Lung (tissue), 12 donors: ENCODE data around the gene ADRB2. TPM values are rescaled to one million over a fixed set of nuclear protein-coding genes. Genes with fewer than 3 reads are reported as not detected.
A peak's percentile ranks its signal among the peaks of the same experiment; 100 is the strongest.

Experiments used
- ATAC-seq: fragments of 200-7000 bp; cut with Tn5 transposase; one replicate; pipeline ENCODE4 v1.9.1; 2020; ENCODE audit warnings: moderate number of reproducible peaks; ENCODE audit not compliant: insufficient read depth, low FRiP score
- DNase-seq, 3 donors: peaks; one replicate each; pipeline ENCODE4 v3.0.0-alpha.2; 2013 to 2017
- H3K27ac ChIP-seq, 2 donors: one replicate each; pipeline ENCODE4 v1.5.1; 2013; ENCODE audit warnings: mild to moderate bottlenecking in 2 of 2, moderate library complexity in 2 of 2, control low read depth in 1 of 2, inconsistent platforms in 1 of 2, low read depth in 1 of 2, low read length in 1 of 2
- H3K27me3 ChIP-seq, 3 donors: one replicate each; pipeline ENCODE4 v1.5.1; 2013; ENCODE audit warnings: low read length in 2 of 3; ENCODE audit not compliant: control insufficient read depth in 3 of 3, insufficient read depth in 3 of 3
- H3K36me3 ChIP-seq, 4 donors: one replicate each; pipeline ENCODE4 v1.5.1; 2013; ENCODE audit warnings: low read length in 4 of 4, mild to moderate bottlenecking in 1 of 4, moderate library complexity in 1 of 4; ENCODE audit not compliant: control insufficient read depth in 4 of 4, insufficient read depth in 4 of 4
- H3K4me1 ChIP-seq, 5 donors: one replicate each; pipeline ENCODE4 v1.5.1; 2013; ENCODE audit warnings: low read length in 5 of 5, mild to moderate bottlenecking in 2 of 5, moderate library complexity in 1 of 5; ENCODE audit not compliant: control insufficient read depth in 5 of 5, insufficient read depth in 5 of 5
- H3K4me3 ChIP-seq: one replicate; pipeline ENCODE4 v1.5.1; 2013; ENCODE audit warnings: mild to moderate bottlenecking, control low read depth, moderate library complexity
- H3K9ac ChIP-seq, 2 donors: one replicate each; pipeline ENCODE4 v1.5.1; 2013; ENCODE audit warnings: low read length in 2 of 2, control low read depth in 1 of 2; ENCODE audit not compliant: insufficient read depth in 1 of 2
- H3K9me3 ChIP-seq, 4 donors: one replicate each; pipeline ENCODE4 v1.5.1; 2013; ENCODE audit warnings: low read length in 3 of 4, mild to moderate bottlenecking in 1 of 4, moderate library complexity in 1 of 4; ENCODE audit not compliant: control insufficient read depth in 4 of 4, insufficient read depth in 3 of 4
- WGBS, 2 donors: extraction: QIAGEN DNeasy Blood & Tissue Kit; methylation state at CpG; one replicate each; pipeline ENCODE4 v1.1.7; 2013; 5-methylcytosine and 5-hydroxymethylcytosine counted together
- polyA plus RNA-seq, 2 donors: library from polyadenylated mRNA; stranded (reverse); fragments of 200-250 nt; gene quantifications; one replicate each; pipeline ENCODE4 v1.2.1, GENCODE V29; 2013
- total RNA-seq, 2 donors: library from RNA; depleted of rRNA in 1 of 2; stranded (reverse); fragments of >200 nt in 1 of 2; gene quantifications; one replicate each; pipeline ENCODE4 v1.2.1, GENCODE V29; 2014 to 2021
- TF ChIP-seq, protein P1 (sequence below): IDR thresholded peaks from 2 replicates; pipeline ENCODE4 v1.5.1; 2012; ENCODE audit warnings: mild to moderate bottlenecking; ENCODE audit errors: control extremely low read depth, extremely low read depth
- donor health status: control.
- donor health status: control.
- donor health status: Bipolar disorder and iron deficiency.
- donor health status: healthy.
- donor health status: DM: yes; HTN: yes; CAD: no.

The ADRB2 gene
- total and polyA plus RNA-seq, 4 donors = 3.5 to 18.4 (median 9.5) TPM

DNA sequence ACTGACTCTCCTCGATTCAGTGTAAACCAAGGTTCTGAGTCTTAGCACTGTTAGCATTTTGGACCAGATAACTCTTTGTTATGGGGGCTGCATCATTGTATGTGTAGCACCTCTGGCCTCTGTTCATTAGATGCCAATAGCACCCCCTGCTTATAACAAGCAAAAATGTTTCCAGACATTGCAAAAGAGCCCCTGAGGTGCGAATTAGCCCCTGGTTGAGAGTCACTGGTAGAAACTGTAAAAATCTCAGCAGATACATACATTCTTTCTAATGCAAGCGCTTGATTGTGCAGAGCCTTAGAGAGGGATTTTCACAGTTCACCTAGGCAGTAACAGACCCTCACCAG is 2.8 kb downstream of the ADRB2 start:
- no peaks in the 10 kb centered on the region for H3K9me3 ChIP-seq
- DNase-seq = no peak
- TF ChIP-seq, protein P1, sequence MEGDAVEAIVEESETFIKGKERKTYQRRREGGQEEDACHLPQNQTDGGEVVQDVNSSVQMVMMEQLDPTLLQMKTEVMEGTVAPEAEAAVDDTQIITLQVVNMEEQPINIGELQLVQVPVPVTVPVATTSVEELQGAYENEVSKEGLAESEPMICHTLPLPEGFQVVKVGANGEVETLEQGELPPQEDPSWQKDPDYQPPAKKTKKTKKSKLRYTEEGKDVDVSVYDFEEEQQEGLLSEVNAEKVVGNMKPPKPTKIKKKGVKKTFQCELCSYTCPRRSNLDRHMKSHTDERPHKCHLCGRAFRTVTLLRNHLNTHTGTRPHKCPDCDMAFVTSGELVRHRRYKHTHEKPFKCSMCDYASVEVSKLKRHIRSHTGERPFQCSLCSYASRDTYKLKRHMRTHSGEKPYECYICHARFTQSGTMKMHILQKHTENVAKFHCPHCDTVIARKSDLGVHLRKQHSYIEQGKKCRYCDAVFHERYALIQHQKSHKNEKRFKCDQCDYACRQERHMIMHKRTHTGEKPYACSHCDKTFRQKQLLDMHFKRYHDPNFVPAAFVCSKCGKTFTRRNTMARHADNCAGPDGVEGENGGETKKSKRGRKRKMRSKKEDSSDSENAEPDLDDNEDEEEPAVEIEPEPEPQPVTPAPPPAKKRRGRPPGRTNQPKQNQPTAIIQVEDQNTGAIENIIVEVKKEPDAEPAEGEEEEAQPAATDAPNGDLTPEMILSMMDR = no peak
- no peak for ATAC-seq
- peak overlapping the region; percentile 42 for H3K4me3 ChIP-seq
- H3K27me3 ChIP-seq = no peaks in the 10 kb centered on the region
- H3K36me3 ChIP-seq = no peaks in the 10 kb centered on the region
- H3K27ac ChIP-seq = peak overlapping the region; percentile 34
- no peak overlapping the region for H3K9ac ChIP-seq
- peaks cover 3 to 25% (median 10%) of the 10 kb centered on the region in 5 donors for H3K4me1 ChIP-seq
- WGBS, 2 donors = 55 to 77% methylated on average over 3 of the region's 3 CpGs

DNA sequence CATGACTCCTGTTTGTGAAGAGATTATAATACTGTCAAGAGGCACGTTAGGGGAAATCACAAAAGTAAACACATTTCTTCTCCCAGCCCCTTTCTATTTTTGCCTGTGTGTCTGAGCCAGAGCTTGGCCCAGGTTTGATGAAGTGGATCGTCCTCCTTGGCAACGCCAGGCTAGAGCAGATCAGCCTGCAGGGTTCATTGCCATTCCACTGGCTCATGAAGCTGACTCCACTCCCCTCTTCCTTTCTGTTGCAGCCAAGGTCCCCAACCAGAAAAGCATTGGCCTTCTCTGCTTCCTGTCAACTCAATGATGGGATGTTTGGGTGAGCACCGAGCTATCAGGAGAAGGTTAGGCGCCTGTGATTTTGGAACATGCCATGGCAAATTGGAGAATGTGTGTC is 3.3 kb downstream of the ADRB2 start:
- H3K4me3 ChIP-seq = peak overlapping the region; percentile 42
- peak overlapping the region; percentile 34 to 66 for H3K27ac ChIP-seq
- no peak overlapping the region for H3K9ac ChIP-seq

DNA sequence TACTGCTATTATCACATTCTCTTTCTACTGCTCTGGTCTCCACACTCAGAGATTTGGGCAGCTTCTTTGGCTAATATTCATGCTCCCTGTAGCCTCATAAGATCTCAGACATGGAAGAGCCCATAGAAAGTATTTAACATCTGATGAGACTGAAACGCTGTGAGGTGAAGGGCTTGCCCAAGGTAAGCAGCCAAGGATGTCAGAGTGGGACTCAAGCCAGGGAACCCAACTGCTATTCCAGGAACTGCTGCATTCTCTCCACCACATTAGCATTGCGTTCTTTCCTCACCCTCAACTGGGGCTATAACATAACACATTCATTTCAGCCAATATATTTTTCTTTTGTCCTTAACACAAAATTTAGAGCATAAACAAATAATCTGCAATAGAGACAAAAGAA is 3.8 kb downstream of the ADRB2 start:
- TF ChIP-seq, protein P1 = no peak
- Histone ChIP-seq H3K4me1 (peaks cover 3 to 24% (median 10%) of the 10 kb centered on the region in 5 donors), H3K36me3 (no peaks in the 10 kb centered on the region), H3K27ac (peak overlapping the region; percentile 9 to 34), H3K9ac (no peak overlapping the region), H3K4me3 (peak overlapping the region; percentile 8), H3K27me3 (no peaks in the 10 kb centered on the region), H3K9me3 (no peaks in the 10 kb centered on the region)
- DNase-seq (no peak), ATAC-seq (no peak)
- WGBS, 2 donors = 47 to 82% methylated on average over 2 of the region's 2 CpGs

More for the DNA sequence above, 3.3 kb downstream of the ADRB2 start:
- TF ChIP-seq, protein P1 = no peak
- peaks cover 3 to 25% (median 10%) of the 10 kb centered on the region in 5 donors for H3K4me1 ChIP-seq
- H3K27me3 ChIP-seq = no peaks in the 10 kb centered on the region
- ATAC-seq = no peak
- H3K9me3 ChIP-seq = no peaks in the 10 kb centered on the region
- H3K36me3 ChIP-seq = no peaks in the 10 kb centered on the region
- WGBS, 2 donors = 49 to 69% methylated on average over 5 of the region's 5 CpGs
- no peak for DNase-seq
